IPS DF 6.9 (cell line): ENCODE data around the gene ADARB1.

ENCODE experiments used
- DNase-seq: peaks from one replicate; pipeline ENCODE4 v3.0.0-alpha.2; 2013; ENCODE audit warnings: low read depth, low spot score
- H3K27ac ChIP-seq: one replicate; pipeline ENCODE4 v1.5.1; 2013; ENCODE audit warnings: low read length, control low read depth
- H3K27me3 ChIP-seq: 2 replicates; pipeline ENCODE4 v1.6.1; 2013; ENCODE audit warnings: mild to moderate bottlenecking, low read length; ENCODE audit not compliant: control insufficient read depth, insufficient read depth
- H3K36me3 ChIP-seq: 2 replicates; pipeline ENCODE4 v1.6.1; 2013; ENCODE audit warnings: low read length; ENCODE audit not compliant: control insufficient read depth, insufficient read depth
- H3K4me1 ChIP-seq: 2 replicates; pipeline ENCODE4 v1.6.1; 2013; ENCODE audit warnings: low read length; ENCODE audit not compliant: control insufficient read depth, insufficient read depth
- H3K4me3 ChIP-seq: 2 replicates; pipeline ENCODE4 v1.5.1; 2013; ENCODE audit warnings: mild to moderate bottlenecking, low read length
- H3K9me3 ChIP-seq: 2 replicates; pipeline ENCODE4 v1.6.1; 2013; ENCODE audit warnings: low read length, inconsistent platforms; ENCODE audit not compliant: control insufficient read depth, insufficient read depth
- WGBS: extraction: QIAGEN DNeasy Blood & Tissue Kit; methylation state at CpG from one replicate; pipeline ENCODE4 v1.1.7; 2013; ENCODE audit warnings: mixed read lengths, missing lambda C conversion rate; ENCODE audit not compliant: insufficient read length, insufficient coverage; 5-methylcytosine and 5-hydroxymethylcytosine counted together

The ADARB1 gene

GRCh38 chr21:45031571-45032191, 42.7 kb upstream of the ADARB1 start:
- Histone ChIP-seq H3K36me3 (no peaks in the 10 kb centered on the region), H3K27me3 (no peaks in the 10 kb centered on the region), H3K4me1 (peaks cover 5% of the 10 kb centered on the region), H3K4me3 (no peak overlapping the region), H3K9me3 (no peaks in the 10 kb centered on the region), H3K27ac (no peak overlapping the region)
- DNase-seq, result no peak
- WGBS, result no CpG with 5 or more reads among the region's 23 CpGs

- no peak for DNase-seq
- peaks cover 5% of the 10 kb centered on the region for H3K4me1 ChIP-seq
- no peak overlapping the region for H3K4me3 ChIP-seq
- H3K9me3 ChIP-seq, result no peaks in the 10 kb centered on the region
- H3K27me3 ChIP-seq, result no peaks in the 10 kb centered on the region
- H3K36me3 ChIP-seq, result no peaks in the 10 kb centered on the region
- H3K27ac ChIP-seq, result no peak overlapping the region
- WGBS, result no CpG with 5 or more reads among the region's 21 CpGs
Measured at GRCh38 chr21:45032332-45032731, 42.0 kb upstream of the ADARB1 start.

- Histone ChIP-seq H3K27me3 (no peaks in the 10 kb centered on the region), H3K27ac (no peak overlapping the region), H3K4me1 (peaks cover 5% of the 10 kb centered on the region), H3K9me3 (no peaks in the 10 kb centered on the region), H3K36me3 (no peaks in the 10 kb centered on the region), H3K4me3 (no peak overlapping the region)
- WGBS, result no CpG with 5 or more reads among the region's 35 CpGs
- DNase-seq, result no peak
Measured at GRCh38 chr21:45032977-45033710, 41.2 kb upstream of the ADARB1 start.

- no peak overlapping the region for H3K4me3 ChIP-seq
- no peaks in the 10 kb centered on the region for H3K27me3 ChIP-seq
- DNase-seq, result no peak
- H3K9me3 ChIP-seq, result no peaks in the 10 kb centered on the region
- no peak overlapping the region for H3K27ac ChIP-seq
- no peaks in the 10 kb centered on the region for H3K36me3 ChIP-seq
- WGBS, result no CpG with 5 or more reads among the region's 21 CpGs
- peaks cover 5% of the 10 kb centered on the region for H3K4me1 ChIP-seq
Measured at GRCh38 chr21:45033791-45034555, 40.4 kb upstream of the ADARB1 start.

- whole genome bisulfite sequencing, result no CpG with 5 or more reads among the region's 23 CpGs
- DNase-seq, result no peak
- Histone ChIP-seq H3K27ac (no peak overlapping the region), H3K36me3 (no peaks in the 10 kb centered on the region), H3K4me1 (peaks cover 2% of the 10 kb centered on the region), H3K9me3 (no peaks in the 10 kb centered on the region), H3K27me3 (no peaks in the 10 kb centered on the region), H3K4me3 (no peak overlapping the region)
Measured at GRCh38 chr21:45034556-45035476, 39.6 kb upstream of the ADARB1 start.

GRCh38 chr21:45035477-45035848, 38.9 kb upstream of the ADARB1 start:
- no peak for DNase-seq
- H3K4me1 ChIP-seq, result no peaks in the 10 kb centered on the region; the same call in 1 of the 2 replicates
- H3K27ac ChIP-seq, result no peak overlapping the region
- H3K9me3 ChIP-seq, result no peaks in the 10 kb centered on the region
- H3K4me3 ChIP-seq, result no peak overlapping the region
- no peaks in the 10 kb centered on the region for H3K27me3 ChIP-seq
- H3K36me3 ChIP-seq, result no peaks in the 10 kb centered on the region
- no CpG with 5 or more reads among the region's 8 CpGs for WGBS

GRCh38 chr21:45036630-45037029, 37.8 kb upstream of the ADARB1 start:
- Histone ChIP-seq H3K27me3 (no peaks in the 10 kb centered on the region), H3K36me3 (no peaks in the 10 kb centered on the region), H3K4me3 (no peak overlapping the region), H3K9me3 (no peaks in the 10 kb centered on the region), H3K4me1 (no peaks in the 10 kb centered on the region), H3K27ac (no peak overlapping the region)
- WGBS, result no CpG with 5 or more reads among the region's 1 CpG
- no peak for DNase-seq

GRCh38 chr21:45037986-45038385, 36.4 kb upstream of the ADARB1 start:
- H3K4me3 ChIP-seq, result no peak overlapping the region
- H3K27me3 ChIP-seq, result no peaks in the 10 kb centered on the region
- no peaks in the 10 kb centered on the region; the same call in 1 of the 2 replicates for H3K36me3 ChIP-seq
- no CpG with 5 or more reads among the region's 9 CpGs for WGBS
- no peak overlapping the region for H3K27ac ChIP-seq
- DNase-seq, result no peak
- H3K4me1 ChIP-seq, result no peaks in the 10 kb centered on the region
- no peaks in the 10 kb centered on the region for H3K9me3 ChIP-seq

- no peaks in the 10 kb centered on the region for H3K27me3 ChIP-seq
- no peak overlapping the region for H3K27ac ChIP-seq
- no peaks in the 10 kb centered on the region; the same call in 1 of the 2 replicates for H3K36me3 ChIP-seq
- H3K9me3 ChIP-seq, result no peaks in the 10 kb centered on the region
- no peaks in the 10 kb centered on the region for H3K4me1 ChIP-seq
- WGBS, result no CpG with 5 or more reads among the region's 3 CpGs
- no peak overlapping the region for H3K4me3 ChIP-seq
- no peak for DNase-seq
Measured at GRCh38 chr21:45039317-45040156, 34.8 kb upstream of the ADARB1 start.
